HFF-Myc (cell line): ENCODE results near the gene HTR4.

ENCODE experiments used
- DNase-seq: peaks from one replicate; pipeline ENCODE4 v3.0.0-alpha.2; 2011; ENCODE audit warnings: low read depth; ENCODE audit errors: extremely low read depth
- H3K4me3 ChIP-seq: replicated peaks from 2 replicates; pipeline ENCODE4 v1.5.1; 2011; ENCODE audit warnings: low read depth, mild to moderate bottlenecking, control low read depth, low read length
- TF ChIP-seq, protein P1 (sequence below): IDR thresholded peaks from 2 replicates; pipeline ENCODE4 v1.5.1; 2012; ENCODE audit warnings: mild to moderate bottlenecking, low read depth, low read length, control low read depth; ENCODE audit errors: missing control alignments

The HTR4 gene

GRCh38 chr5:148491015-148491792 is 163.1 kb downstream of the HTR4 start:
- H3K4me3 ChIP-seq = no peak overlapping the region
- DNase-seq = no peak
- TF ChIP-seq, protein P1, sequence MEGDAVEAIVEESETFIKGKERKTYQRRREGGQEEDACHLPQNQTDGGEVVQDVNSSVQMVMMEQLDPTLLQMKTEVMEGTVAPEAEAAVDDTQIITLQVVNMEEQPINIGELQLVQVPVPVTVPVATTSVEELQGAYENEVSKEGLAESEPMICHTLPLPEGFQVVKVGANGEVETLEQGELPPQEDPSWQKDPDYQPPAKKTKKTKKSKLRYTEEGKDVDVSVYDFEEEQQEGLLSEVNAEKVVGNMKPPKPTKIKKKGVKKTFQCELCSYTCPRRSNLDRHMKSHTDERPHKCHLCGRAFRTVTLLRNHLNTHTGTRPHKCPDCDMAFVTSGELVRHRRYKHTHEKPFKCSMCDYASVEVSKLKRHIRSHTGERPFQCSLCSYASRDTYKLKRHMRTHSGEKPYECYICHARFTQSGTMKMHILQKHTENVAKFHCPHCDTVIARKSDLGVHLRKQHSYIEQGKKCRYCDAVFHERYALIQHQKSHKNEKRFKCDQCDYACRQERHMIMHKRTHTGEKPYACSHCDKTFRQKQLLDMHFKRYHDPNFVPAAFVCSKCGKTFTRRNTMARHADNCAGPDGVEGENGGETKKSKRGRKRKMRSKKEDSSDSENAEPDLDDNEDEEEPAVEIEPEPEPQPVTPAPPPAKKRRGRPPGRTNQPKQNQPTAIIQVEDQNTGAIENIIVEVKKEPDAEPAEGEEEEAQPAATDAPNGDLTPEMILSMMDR = no peak

GRCh38 chr5:148488757-148489156 is 165.6 kb downstream of the HTR4 start:
- TF ChIP-seq, protein P1 = no peak
- no peak overlapping the region for H3K4me3 ChIP-seq
- DNase-seq = no peak

GRCh38 chr5:148486456-148486855 is 167.9 kb downstream of the HTR4 start:
- DNase-seq = no peak
- TF ChIP-seq, protein P1 = no peak
- H3K4me3 ChIP-seq = no peak overlapping the region

DNA sequence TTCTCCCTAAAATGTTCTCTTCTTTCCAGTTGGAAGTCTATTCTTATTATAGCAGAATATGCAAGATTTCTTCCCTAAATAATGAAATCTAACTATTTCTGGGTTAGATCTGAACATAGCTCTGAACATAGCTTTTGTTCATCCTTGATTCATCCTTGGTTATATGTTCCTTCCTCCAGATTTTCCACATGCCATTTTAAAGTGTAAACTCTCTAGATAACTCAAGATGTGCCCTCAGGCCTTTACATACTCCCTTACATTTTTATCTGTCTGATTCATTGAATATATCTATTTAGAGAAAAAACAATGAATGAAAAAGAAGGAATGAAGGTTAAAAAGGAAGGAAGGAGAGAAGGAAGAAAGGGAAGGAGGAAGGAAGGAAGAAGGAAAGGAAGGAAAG is 169.7 kb downstream of the HTR4 start:
- TF ChIP-seq, protein P1 = no peak
- no peak for DNase-seq
- no peak overlapping the region for H3K4me3 ChIP-seq

GRCh38 chr5:148483750-148484149 is 170.6 kb downstream of the HTR4 start:
- DNase-seq = no peak
- TF ChIP-seq, protein P1 = no peak
- no peak overlapping the region for H3K4me3 ChIP-seq

DNA sequence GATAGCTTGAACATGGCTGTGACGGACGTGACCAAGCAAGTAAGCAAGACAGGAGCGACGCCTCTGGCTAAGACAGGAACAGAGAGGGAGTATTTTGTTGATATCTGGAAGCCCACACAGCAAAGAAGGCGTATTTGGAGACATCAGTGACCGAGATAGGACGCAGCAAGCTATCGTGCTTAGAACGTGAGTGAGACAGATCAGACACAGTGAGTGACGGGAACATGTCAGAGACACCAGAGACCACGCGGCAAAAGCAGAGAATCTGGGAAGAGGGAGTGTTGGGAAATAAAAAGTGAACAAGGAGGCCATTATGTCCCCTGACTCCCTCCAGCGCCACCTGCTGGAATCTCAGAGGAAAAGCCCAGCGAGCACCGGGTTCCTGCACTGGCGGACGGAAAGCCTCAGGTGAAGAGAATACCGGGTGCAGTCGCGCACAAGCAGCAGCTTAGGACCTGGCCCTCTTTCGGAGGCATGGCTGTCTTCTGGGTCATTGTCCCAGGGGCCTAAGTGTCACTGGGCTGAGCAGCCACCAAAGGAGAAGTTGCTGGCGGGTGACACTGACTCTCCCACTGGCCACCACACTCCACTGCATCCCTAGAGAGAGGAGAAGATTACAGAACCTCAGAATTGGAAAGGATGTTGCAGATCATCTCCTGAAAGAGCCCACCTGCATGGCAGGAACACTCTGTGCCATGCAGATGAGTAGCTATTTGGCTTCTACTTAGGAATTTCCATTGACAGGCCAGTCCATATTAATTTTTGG is 171.4 kb downstream of the HTR4 start:
- DNase-seq = no peak
- TF ChIP-seq, protein P1 = peak; percentile 67
- no peak overlapping the region for H3K4me3 ChIP-seq
